ENCODE measurements around the gene BTBD2. TPM values are rescaled to one million over a fixed set of nuclear protein-coding genes. Genes with fewer than 3 reads are reported as not detected.

The BTBD2 gene
- total and polyA plus RNA-seq, 2 of the 13 experiments (the other 11 are each of a cell fraction or from before 2014, with no cell fraction given) = 28.1 to 45.3 TPM

DNA sequence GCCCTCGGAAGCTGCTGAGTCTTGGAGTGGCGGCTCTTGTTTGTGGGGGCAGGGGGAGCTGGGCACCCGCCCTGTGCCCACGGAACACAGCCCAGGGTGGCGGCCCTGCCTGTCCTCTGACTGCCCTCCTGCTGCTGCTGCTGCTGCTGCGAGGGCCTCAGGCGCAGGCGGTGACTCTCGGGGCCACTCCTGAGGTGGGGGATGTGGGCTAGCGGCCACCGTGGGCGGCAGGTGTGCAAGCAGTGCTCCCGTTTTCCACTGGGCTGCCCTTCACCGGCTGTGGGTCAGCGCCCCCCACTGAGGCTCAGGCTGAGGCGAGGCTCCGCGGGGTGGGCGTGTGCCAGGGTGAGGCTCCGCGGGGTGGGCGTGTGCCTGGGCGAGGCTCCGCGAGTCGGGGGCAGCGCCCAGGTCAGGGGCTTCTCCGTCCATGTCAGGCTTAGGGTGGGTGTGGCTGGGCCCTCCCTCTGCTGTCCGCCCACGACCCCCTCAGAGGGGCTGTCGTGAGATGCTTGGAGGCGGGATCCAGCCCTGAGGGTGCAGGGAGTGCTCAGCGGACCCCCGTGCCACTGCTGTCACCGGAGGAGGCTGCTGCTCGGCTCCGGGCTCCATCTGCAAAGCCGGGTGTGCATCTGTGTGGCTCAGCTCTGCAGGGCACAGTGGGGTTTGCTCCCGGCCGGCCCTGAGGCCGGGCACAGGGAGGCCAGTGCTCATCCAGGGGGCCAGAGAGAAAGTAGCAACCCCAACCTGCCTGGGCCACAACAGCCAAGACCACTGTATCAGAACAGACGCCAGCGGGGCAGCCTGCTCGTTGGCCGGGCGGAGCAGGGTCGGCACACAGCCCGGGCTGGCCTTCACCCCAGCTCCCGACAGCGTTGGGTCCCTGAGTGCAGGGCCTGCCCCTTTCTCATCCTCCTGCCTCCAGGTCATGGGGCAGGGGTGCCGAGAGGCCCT, 60.1 kb downstream of the BTBD2 start:
- DNase-seq (ENCODE audit: low spot score) (no peak), ATAC-seq (no peak), FAIRE-seq (no peak)
- no peaks in the 10 kb centered on the region for H3K9me3 ChIP-seq (ENCODE audit: low read length)
- H3K4me3 ChIP-seq (replicated peaks in 1 of 3; ENCODE audit: insufficient read depth in 1 of 3, low read depth in 2 of 3, low read length in 3 of 3) = no peak overlapping the region
- H3K27ac ChIP-seq (ENCODE audit: extremely low read length, insufficient read depth, low read length) = no peak overlapping the region
- H3K27me3 ChIP-seq (ENCODE audit: control insufficient read depth in 1 of 2, insufficient read depth in 2 of 2, low read length in 2 of 2) = no peaks in the 10 kb centered on the region
- in situ Hi-C loops (cut with HindIII; ENCODE audit: extremely low pct_ligation_motif_present, low pct_unique_long_range_greater_than_20kb) = no loop called here
- no peak overlapping the region for H2AFZ ChIP-seq (ENCODE audit: low read length)
- TF ChIP-seq ZNF296 (CRISPR knock-in tag; conservative IDR thresholded peaks at IDR 0.05) (no peak), ZNF777 (CRISPR knock-in tag; IDR thresholded peaks at IDR 0.05) (no peak), AGO2 (optimal IDR thresholded peaks at IDR 0.05; ENCODE audit: low read depth, low read length) (peak; percentile 10), TEAD3 (CRISPR knock-in tag; optimal IDR thresholded peaks at IDR 0.05; ENCODE audit: borderline replicate concordance) (no peak), RBM22 (optimal IDR thresholded peaks at IDR 0.05; ENCODE audit: low read length) (peak; percentile 40)
- TF ChIP-seq, protein P1, sequence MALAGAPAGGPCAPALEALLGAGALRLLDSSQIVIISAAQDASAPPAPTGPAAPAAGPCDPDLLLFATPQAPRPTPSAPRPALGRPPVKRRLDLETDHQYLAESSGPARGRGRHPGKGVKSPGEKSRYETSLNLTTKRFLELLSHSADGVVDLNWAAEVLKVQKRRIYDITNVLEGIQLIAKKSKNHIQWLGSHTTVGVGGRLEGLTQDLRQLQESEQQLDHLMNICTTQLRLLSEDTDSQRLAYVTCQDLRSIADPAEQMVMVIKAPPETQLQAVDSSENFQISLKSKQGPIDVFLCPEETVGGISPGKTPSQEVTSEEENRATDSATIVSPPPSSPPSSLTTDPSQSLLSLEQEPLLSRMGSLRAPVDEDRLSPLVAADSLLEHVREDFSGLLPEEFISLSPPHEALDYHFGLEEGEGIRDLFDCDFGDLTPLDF (CRISPR knock-in tag; IDR thresholded peaks at IDR 0.05) = no peak
- no peak overlapping the region for H3K4me2 ChIP-seq (ENCODE audit: low read depth, low read length)
- H4K20me1 ChIP-seq (ENCODE audit: insufficient read depth, low read length) = peaks cover 38% of the 10 kb centered on the region; the same call in 1 of the 2 replicates
- 89% methylated on average over 10 of the region's 51 CpGs for WGBS (ENCODE audit: low lambda C conversion rate)
- intact Hi-C loops (cut with micrococcal nuclease; ENCODE audit: unreplicated experiment) = no loop called here
- no peaks in the 10 kb centered on the region for H3K4me1 ChIP-seq (ENCODE audit: insufficient read depth, low read length)
- peaks cover 6 to 15% of the 10 kb centered on the region in 2 experiments; a peak in 3 of 5 replicates for H3K36me3 ChIP-seq (replicated peaks in 1 of 2; ENCODE audit: control insufficient read depth in 1 of 2, insufficient read depth in 2 of 2, low read length in 2 of 2)
- CTCF ChIA-PET (ENCODE audit: low intra/inter-chr PET ratio, low total read pairs) = no interaction called here
- no peak overlapping the region for H3K9ac ChIP-seq (ENCODE audit: insufficient read depth, low read depth, low read length)
- POLR2A ChIA-PET = no interaction called here
- BruUV-seq (replicated peaks) = no TSS peak
- H3K79me2 ChIP-seq (ENCODE audit: insufficient read depth, low read length) = peaks cover 37% of the 10 kb centered on the region

DNA sequence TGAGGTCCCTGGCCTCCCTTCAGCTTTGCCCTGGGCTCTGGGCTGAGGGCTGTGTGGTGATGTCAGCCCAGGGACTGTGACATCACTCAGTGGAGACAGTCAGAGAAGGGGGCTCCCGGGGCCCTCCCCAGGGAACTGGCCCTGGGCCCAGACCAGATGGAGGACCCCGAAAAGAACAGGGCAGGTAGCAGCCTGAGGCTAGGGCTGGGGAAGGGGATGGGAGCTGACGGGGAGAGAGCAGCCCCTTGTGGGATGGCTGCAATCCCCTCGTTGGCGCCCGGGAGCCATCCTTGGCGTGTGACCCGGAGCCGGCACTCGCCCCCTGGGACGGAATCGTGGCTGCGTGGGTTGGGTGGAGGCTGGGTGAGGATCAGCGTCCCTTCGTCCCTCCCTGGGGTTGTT, 61.0 kb downstream of the BTBD2 start:
- DNase-seq (ENCODE audit: low spot score) (no peak), FAIRE-seq (no peak), ATAC-seq (no peak)
- 100% methylated on average over 4 of the region's 15 CpGs for WGBS (ENCODE audit: low lambda C conversion rate)
- H3K27ac ChIP-seq (ENCODE audit: extremely low read length, insufficient read depth, low read length) = no peak overlapping the region
- H3K4me2 ChIP-seq (ENCODE audit: low read depth, low read length) = no peak overlapping the region
- H3K36me3 ChIP-seq (replicated peaks in 1 of 2; ENCODE audit: control insufficient read depth in 1 of 2, insufficient read depth in 2 of 2, low read length in 2 of 2) = peaks cover 6 to 15% of the 10 kb centered on the region in 2 experiments; a peak in 2 of 5 replicates
- H4K20me1 ChIP-seq (ENCODE audit: insufficient read depth, low read length) = peaks cover 35% of the 10 kb centered on the region; the same call in 1 of the 2 replicates
- no peak overlapping the region for H3K9ac ChIP-seq (ENCODE audit: insufficient read depth, low read depth, low read length)
- no peaks in the 10 kb centered on the region for H3K9me3 ChIP-seq (ENCODE audit: low read length)
- ChIA-PET POLR2A (no interaction called here), CTCF (ENCODE audit: low intra/inter-chr PET ratio, low total read pairs) (no interaction called here)
- no TSS peak for BruUV-seq (replicated peaks)
- in situ Hi-C loops (cut with HindIII; ENCODE audit: extremely low pct_ligation_motif_present, low pct_unique_long_range_greater_than_20kb) (no loop called here), intact Hi-C loops (cut with micrococcal nuclease; ENCODE audit: unreplicated experiment) (no loop called here)
- no peak overlapping the region for H2AFZ ChIP-seq (ENCODE audit: low read length)
- H3K4me3 ChIP-seq (replicated peaks in 1 of 3; ENCODE audit: insufficient read depth in 1 of 3, low read depth in 2 of 3, low read length in 3 of 3) = no peak overlapping the region
- no peaks in the 10 kb centered on the region for H3K27me3 ChIP-seq (ENCODE audit: control insufficient read depth in 1 of 2, insufficient read depth in 2 of 2, low read length in 2 of 2)
- peaks cover 43% of the 10 kb centered on the region for H3K79me2 ChIP-seq (ENCODE audit: insufficient read depth, low read length)
- no peaks in the 10 kb centered on the region for H3K4me1 ChIP-seq (ENCODE audit: insufficient read depth, low read length)
- TF ChIP-seq ZNF510 (CRISPR knock-in tag; IDR thresholded peaks at IDR 0.05; ENCODE audit: low read depth) (no peak), MTF1 (CRISPR knock-in tag; IDR thresholded peaks at IDR 0.05) (no peak), RBM22 (optimal IDR thresholded peaks at IDR 0.05; ENCODE audit: low read length) (peak; percentile 4), ZNF160 (CRISPR knock-in tag; IDR thresholded peaks at IDR 0.05) (no peak), HDAC2 (CRISPR knock-in tag; IDR thresholded peaks at IDR 0.05) (no peak), ZNF7 (CRISPR knock-in tag; IDR thresholded peaks at IDR 0.05) (no peak), IKZF4 (CRISPR knock-in tag; IDR thresholded peaks at IDR 0.05; ENCODE audit: borderline replicate concordance, low read depth, not compliant biosample characterization) (no peak)
- TF ChIP-seq, protein P2, sequence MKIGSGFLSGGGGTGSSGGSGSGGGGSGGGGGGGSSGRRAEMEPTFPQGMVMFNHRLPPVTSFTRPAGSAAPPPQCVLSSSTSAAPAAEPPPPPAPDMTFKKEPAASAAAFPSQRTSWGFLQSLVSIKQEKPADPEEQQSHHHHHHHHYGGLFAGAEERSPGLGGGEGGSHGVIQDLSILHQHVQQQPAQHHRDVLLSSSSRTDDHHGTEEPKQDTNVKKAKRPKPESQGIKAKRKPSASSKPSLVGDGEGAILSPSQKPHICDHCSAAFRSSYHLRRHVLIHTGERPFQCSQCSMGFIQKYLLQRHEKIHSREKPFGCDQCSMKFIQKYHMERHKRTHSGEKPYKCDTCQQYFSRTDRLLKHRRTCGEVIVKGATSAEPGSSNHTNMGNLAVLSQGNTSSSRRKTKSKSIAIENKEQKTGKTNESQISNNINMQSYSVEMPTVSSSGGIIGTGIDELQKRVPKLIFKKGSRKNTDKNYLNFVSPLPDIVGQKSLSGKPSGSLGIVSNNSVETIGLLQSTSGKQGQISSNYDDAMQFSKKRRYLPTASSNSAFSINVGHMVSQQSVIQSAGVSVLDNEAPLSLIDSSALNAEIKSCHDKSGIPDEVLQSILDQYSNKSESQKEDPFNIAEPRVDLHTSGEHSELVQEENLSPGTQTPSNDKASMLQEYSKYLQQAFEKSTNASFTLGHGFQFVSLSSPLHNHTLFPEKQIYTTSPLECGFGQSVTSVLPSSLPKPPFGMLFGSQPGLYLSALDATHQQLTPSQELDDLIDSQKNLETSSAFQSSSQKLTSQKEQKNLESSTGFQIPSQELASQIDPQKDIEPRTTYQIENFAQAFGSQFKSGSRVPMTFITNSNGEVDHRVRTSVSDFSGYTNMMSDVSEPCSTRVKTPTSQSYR (CRISPR knock-in tag; IDR thresholded peaks at IDR 0.05; ENCODE audit: borderline replicate concordance) = no peak

Measured in HepG2 (cell line).